A549 (cell line): Measurements from ENCODE around the gene PLEKHG3. TPM values are rescaled to one million over a fixed set of nuclear protein-coding genes. Genes with fewer than 3 reads are reported as not detected.
A peak's percentile ranks its signal among the peaks of the same experiment; 100 is the strongest.

ENCODE experiments used
- ATAC-seq, 2 experiments: fragments of 200-7000 bp in 1 of 2; fragments of >200 bp in 1 of 2; cut with Nextera tagmentation in 1 of 2; cut with Tn5 transposase in 1 of 2; 3 replicates each; pipeline versions ENCODE4 v1.8.0 to v1.9.1; 2018 to 2020; ENCODE audit warnings: mild to moderate bottlenecking in 1 of 2, moderate library complexity in 1 of 2
- CTCF ChIA-PET: fragments of 300-600 bp; sonication (Branson Sonifier 250); formaldehyde crosslinking; extraction: SDS; loops from one replicate; lab custom pipeline; 2021; ENCODE audit warnings: antibody characterized with exemption, inconsistent platforms; lab: Yijun Ruan, JAX
- POLR2A ChIA-PET: fragments of 350-600 bp; formaldehyde crosslinking; extraction: SDS; loops from one replicate; lab custom pipeline; 2021; ENCODE audit warnings: antibody characterized with exemption, inconsistent platforms; lab: Yijun Ruan, JAX
- DNase-seq, 2 experiments: peaks; one replicate each; pipeline versions ENCODE4 v3.0.0 to v3.0.0-alpha.2; 2011 to 2016; ENCODE audit warnings: low read depth in 1 of 2, low spot score in 1 of 2
- FAIRE-seq: peaks from 2 replicates; lab custom pipeline; 2011; peaks lifted over from hg19 to GRCh38; lab: Jason Lieb, UNC
- H3K27ac ChIP-seq, 2 experiments: fragments of >200 bp; sonication (Bioruptor Twin); formaldehyde crosslinking; 3 replicates each; pipeline ENCODE4 v1.5.1; 2016 to 2017
- H3K4me1 ChIP-seq: fragments of >200 bp; sonication (Bioruptor Twin); formaldehyde crosslinking; 3 replicates; pipeline ENCODE4 v1.6.1; 2016
- H3K4me2 ChIP-seq: fragments of >200 bp; sonication (Bioruptor Twin); formaldehyde crosslinking; 3 replicates; pipeline ENCODE4 v1.6.1; 2016
- H3K4me3 ChIP-seq: fragments of >200 bp; sonication (Bioruptor Twin); formaldehyde crosslinking; 3 replicates; pipeline ENCODE4 v1.5.1; 2016
- H3K9me3 ChIP-seq: fragments of >200 bp; sonication (Bioruptor Twin); formaldehyde crosslinking; 3 replicates; pipeline ENCODE4 v1.6.1; 2016
- ATOH8 ChIP-seq: fragments of 250-450 bp; sonication (Bioruptor Pico); IDR thresholded peaks from 2 replicates; pipeline ENCODE4 v1.5.0; 2020; ENCODE audit warnings: low read depth, mild to moderate bottlenecking, moderate library complexity
- BCL3 ChIP-seq: fragments of >200 bp; sonication (Bioruptor Twin); formaldehyde crosslinking; IDR thresholded peaks from 3 replicates; pipeline ENCODE4 v1.6.1; 2016
- BHLHE40 ChIP-seq: IDR thresholded peaks from 2 replicates; pipeline ENCODE4 v1.6.1; 2012; ENCODE audit warnings: low read depth, low read length, inconsistent platforms
- CEBPB ChIP-seq, 2 experiments: fragments of >200 bp in 1 of 2; sonication (Bioruptor Twin) in 1 of 2; formaldehyde crosslinking in 1 of 2; IDR thresholded peaks; 2 replicates each; pipeline ENCODE4 v1.6.1; 2012 to 2016
- EHF ChIP-seq: fragments of 250-450 bp; sonication (Bioruptor Pico); IDR thresholded peaks from 2 replicates; pipeline ENCODE4 v1.5.0; 2020; ENCODE audit warnings: mild to moderate bottlenecking
- HOXB13 ChIP-seq: fragments of 250-450 bp; sonication (Bioruptor Pico); IDR thresholded peaks from 2 replicates; pipeline ENCODE4 v1.5.0; 2020; ENCODE audit warnings: low read depth, mild to moderate bottlenecking, moderate library complexity
- HOXB5 ChIP-seq: fragments of 250-450 bp; sonication (Bioruptor Pico); IDR thresholded peaks from 2 replicates; pipeline ENCODE4 v1.5.0; 2020; ENCODE audit warnings: mild to moderate bottlenecking, moderate library complexity
- JUN ChIP-seq, 2 experiments: fragments of >200 bp; sonication (Bioruptor Twin); formaldehyde crosslinking; IDR thresholded peaks; 2 replicates in 1 of 2; 3 replicates in 1 of 2; pipeline ENCODE4 v1.6.1; 2016 to 2017
- JUNB ChIP-seq: fragments of >200 bp; sonication (Bioruptor Twin); formaldehyde crosslinking; IDR thresholded peaks from 2 replicates; pipeline ENCODE4 v1.6.1; 2016
- KDM5A ChIP-seq: fragments of 200-600 bp; sonication (generic); IDR thresholded peaks from 2 replicates; pipeline ENCODE4 v1.6.1; 2016; ENCODE audit warnings: antibody characterized with exemption, mild to moderate bottlenecking
- MAFK ChIP-seq: fragments of 450-650 bp; IDR thresholded peaks from 2 replicates; pipeline ENCODE4 v1.6.1; 2014; ENCODE audit not compliant: partially characterized antibody
- NR3C1 ChIP-seq: fragments of >200 bp; sonication (Bioruptor Twin); formaldehyde crosslinking; IDR thresholded peaks from 3 replicates; pipeline ENCODE4 v1.6.1; 2017
- RFX5 ChIP-seq: fragments of 450-650 bp; IDR thresholded peaks from 2 replicates; pipeline ENCODE4 v1.7.1; 2014; ENCODE audit warnings: antibody characterized with exemption, mild to moderate bottlenecking, moderate library complexity
- TP53 ChIP-seq: fragments of 250-450 bp; sonication (Bioruptor Pico); IDR thresholded peaks from 2 replicates; pipeline ENCODE4 v1.5.0; 2021; ENCODE audit warnings: mild to moderate bottlenecking, moderate library complexity
- WGBS: methylation state at CpG from one replicate; pipeline ENCODE4 v1.1.6; 2017; ENCODE audit errors: missing lambda C conversion rate; 5-methylcytosine and 5-hydroxymethylcytosine counted together
- polyA plus RNA-seq, 4 experiments: library from polyadenylated mRNA; depleted of rRNA in 3 of 4; stranded (reverse); fragments of >200 nt; fragmentation: RNase III in 1 of 4; extraction: RNeasy Plus Mini Kit Qiagen cat#74134 plus additional on column Dnase treatment in 1 of 4; gene quantifications; 2 replicates in 3 of 4; 3 replicates in 1 of 4; pipeline ENCODE4 v1.2.3, GENCODE V29; 2011 to 2017
- TF ChIP-seq, protein P1 (sequence below): IDR thresholded peaks from 2 replicates; pipeline ENCODE4 v1.6.1; 2012
- TF ChIP-seq, protein P2 (sequence below): fragments of >200 bp; sonication (Bioruptor Twin); formaldehyde crosslinking; IDR thresholded peaks from 3 replicates; pipeline ENCODE4 v1.5.1; 2016
- TF ChIP-seq, protein P3 (sequence below): fragments of 200-600 bp; sonication (generic); IDR thresholded peaks from 2 replicates; pipeline ENCODE4 v1.6.1; 2016; ENCODE audit warnings: antibody characterized with exemption, mild to moderate bottlenecking, moderate library complexity
- TF ChIP-seq, protein P4 (sequence below): fragments of 250-450 bp; sonication (Bioruptor Pico); IDR thresholded peaks from 2 replicates; pipeline ENCODE4 v1.5.0; 2021; ENCODE audit warnings: mild to moderate bottlenecking, moderate library complexity, borderline replicate concordance
- TF ChIP-seq, protein P5 (sequence below): fragments of >200 bp; sonication (Bioruptor Twin); formaldehyde crosslinking; IDR thresholded peaks from 2 replicates; pipeline ENCODE4 v1.6.1; 2016

The PLEKHG3 gene
- polyA plus RNA-seq, 2 of the 4 experiments (the other 2 are of a cell fraction): 21.9 to 30.5 TPM

GRCh38 chr14:64734990-64735389 lies 30.8 kb downstream of the PLEKHG3 start (continued):
- TF ChIP-seq, protein P1, sequence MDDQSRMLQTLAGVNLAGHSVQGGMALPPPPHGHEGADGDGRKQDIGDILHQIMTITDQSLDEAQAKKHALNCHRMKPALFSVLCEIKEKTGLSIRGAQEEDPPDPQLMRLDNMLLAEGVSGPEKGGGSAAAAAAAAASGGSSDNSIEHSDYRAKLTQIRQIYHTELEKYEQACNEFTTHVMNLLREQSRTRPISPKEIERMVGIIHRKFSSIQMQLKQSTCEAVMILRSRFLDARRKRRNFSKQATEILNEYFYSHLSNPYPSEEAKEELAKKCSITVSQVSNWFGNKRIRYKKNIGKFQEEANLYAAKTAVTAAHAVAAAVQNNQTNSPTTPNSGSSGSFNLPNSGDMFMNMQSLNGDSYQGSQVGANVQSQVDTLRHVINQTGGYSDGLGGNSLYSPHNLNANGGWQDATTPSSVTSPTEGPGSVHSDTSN: no peak
- TF ChIP-seq HOXB13: no peak
- no peak for TF ChIP-seq ATOH8 (CRISPR knock-in tag)
- TF ChIP-seq RFX5: no peak
- no peak for TF ChIP-seq BCL3

GRCh38 chr14:64736271-64737169 lies 32.3 kb downstream of the PLEKHG3 start:
- H3K4me1 ChIP-seq: peaks cover 17% of the 10 kb centered on the region; the same call in 2 of the 3 replicates
- no peak overlapping the region for H3K4me3 ChIP-seq
- ChIA-PET CTCF (interaction anchor here (0.8 to 2.2 kb wide), 4 partner anchors 10 to 155 kb away, joined by 4 to 9 read pairs (median 4); no protein-coding TSS in a partner anchor), POLR2A (no interaction called here)
- TF ChIP-seq, protein P2, sequence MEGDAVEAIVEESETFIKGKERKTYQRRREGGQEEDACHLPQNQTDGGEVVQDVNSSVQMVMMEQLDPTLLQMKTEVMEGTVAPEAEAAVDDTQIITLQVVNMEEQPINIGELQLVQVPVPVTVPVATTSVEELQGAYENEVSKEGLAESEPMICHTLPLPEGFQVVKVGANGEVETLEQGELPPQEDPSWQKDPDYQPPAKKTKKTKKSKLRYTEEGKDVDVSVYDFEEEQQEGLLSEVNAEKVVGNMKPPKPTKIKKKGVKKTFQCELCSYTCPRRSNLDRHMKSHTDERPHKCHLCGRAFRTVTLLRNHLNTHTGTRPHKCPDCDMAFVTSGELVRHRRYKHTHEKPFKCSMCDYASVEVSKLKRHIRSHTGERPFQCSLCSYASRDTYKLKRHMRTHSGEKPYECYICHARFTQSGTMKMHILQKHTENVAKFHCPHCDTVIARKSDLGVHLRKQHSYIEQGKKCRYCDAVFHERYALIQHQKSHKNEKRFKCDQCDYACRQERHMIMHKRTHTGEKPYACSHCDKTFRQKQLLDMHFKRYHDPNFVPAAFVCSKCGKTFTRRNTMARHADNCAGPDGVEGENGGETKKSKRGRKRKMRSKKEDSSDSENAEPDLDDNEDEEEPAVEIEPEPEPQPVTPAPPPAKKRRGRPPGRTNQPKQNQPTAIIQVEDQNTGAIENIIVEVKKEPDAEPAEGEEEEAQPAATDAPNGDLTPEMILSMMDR: no peak
- TF ChIP-seq HOXB5 (CRISPR knock-in tag) (no peak), MAFK (no peak), BHLHE40 (no peak), CEBPB (IDR thresholded peaks at IDR 0.05) (no peak), JUN (IDR thresholded peaks at IDR 0.05) (no peak), KDM5A (no peak), TP53 (CRISPR knock-in tag) (no peak), EHF (CRISPR knock-in tag) (no peak), BCL3 (no peak), JUNB (no peak), NR3C1 (no peak)
- TF ChIP-seq, protein P3, sequence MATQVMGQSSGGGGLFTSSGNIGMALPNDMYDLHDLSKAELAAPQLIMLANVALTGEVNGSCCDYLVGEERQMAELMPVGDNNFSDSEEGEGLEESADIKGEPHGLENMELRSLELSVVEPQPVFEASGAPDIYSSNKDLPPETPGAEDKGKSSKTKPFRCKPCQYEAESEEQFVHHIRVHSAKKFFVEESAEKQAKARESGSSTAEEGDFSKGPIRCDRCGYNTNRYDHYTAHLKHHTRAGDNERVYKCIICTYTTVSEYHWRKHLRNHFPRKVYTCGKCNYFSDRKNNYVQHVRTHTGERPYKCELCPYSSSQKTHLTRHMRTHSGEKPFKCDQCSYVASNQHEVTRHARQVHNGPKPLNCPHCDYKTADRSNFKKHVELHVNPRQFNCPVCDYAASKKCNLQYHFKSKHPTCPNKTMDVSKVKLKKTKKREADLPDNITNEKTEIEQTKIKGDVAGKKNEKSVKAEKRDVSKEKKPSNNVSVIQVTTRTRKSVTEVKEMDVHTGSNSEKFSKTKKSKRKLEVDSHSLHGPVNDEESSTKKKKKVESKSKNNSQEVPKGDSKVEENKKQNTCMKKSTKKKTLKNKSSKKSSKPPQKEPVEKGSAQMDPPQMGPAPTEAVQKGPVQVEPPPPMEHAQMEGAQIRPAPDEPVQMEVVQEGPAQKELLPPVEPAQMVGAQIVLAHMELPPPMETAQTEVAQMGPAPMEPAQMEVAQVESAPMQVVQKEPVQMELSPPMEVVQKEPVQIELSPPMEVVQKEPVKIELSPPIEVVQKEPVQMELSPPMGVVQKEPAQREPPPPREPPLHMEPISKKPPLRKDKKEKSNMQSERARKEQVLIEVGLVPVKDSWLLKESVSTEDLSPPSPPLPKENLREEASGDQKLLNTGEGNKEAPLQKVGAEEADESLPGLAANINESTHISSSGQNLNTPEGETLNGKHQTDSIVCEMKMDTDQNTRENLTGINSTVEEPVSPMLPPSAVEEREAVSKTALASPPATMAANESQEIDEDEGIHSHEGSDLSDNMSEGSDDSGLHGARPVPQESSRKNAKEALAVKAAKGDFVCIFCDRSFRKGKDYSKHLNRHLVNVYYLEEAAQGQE: no peak
- TF ChIP-seq, protein P4, sequence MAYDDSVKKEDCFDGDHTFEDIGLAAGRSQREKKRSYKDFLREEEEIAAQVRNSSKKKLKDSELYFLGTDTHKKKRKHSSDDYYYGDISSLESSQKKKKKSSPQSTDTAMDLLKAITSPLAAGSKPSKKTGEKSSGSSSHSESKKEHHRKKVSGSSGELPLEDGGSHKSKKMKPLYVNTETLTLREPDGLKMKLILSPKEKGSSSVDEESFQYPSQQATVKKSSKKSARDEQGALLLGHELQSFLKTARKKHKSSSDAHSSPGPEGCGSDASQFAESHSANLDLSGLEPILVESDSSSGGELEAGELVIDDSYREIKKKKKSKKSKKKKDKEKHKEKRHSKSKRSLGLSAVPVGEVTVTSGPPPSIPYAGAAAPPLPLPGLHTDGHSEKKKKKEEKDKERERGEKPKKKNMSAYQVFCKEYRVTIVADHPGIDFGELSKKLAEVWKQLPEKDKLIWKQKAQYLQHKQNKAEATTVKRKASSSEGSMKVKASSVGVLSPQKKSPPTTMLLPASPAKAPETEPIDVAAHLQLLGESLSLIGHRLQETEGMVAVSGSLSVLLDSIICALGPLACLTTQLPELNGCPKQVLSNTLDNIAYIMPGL (CRISPR knock-in tag): no peak
- TF ChIP-seq, protein P5, sequence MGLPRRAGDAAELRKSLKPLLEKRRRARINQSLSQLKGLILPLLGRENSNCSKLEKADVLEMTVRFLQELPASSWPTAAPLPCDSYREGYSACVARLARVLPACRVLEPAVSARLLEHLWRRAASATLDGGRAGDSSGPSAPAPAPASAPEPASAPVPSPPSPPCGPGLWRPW: no peak
- no peak overlapping the region for H3K4me2 ChIP-seq
- H3K27ac ChIP-seq: peak overlapping the region in 1 of 2 experiments; percentile 55; a peak in 3 of 6 replicates
- no peak for FAIRE-seq
- no peaks in the 10 kb centered on the region for H3K9me3 ChIP-seq
- no peak for DNase-seq
- 90% methylated on average over 27 of the region's 28 CpGs for WGBS
- ATAC-seq: no peak; a peak in 1 of 6 replicates
